ENCODE results near the gene PCGF3. TPM values are rescaled to one million over a fixed set of nuclear protein-coding genes. Genes with fewer than 3 reads are reported as not detected.
A peak's percentile ranks its signal among the peaks of the same experiment; 100 is the strongest.
"Not testable (repeated sequence)": the region's sequence is repeated elsewhere in the genome, so short reads cannot be mapped to it uniquely, and the experiment has no call there.

Gene PCGF3
- polyA plus RNA-seq, 10 donors = 39.9 to 81.1 (median 52.4) TPM

DNA sequence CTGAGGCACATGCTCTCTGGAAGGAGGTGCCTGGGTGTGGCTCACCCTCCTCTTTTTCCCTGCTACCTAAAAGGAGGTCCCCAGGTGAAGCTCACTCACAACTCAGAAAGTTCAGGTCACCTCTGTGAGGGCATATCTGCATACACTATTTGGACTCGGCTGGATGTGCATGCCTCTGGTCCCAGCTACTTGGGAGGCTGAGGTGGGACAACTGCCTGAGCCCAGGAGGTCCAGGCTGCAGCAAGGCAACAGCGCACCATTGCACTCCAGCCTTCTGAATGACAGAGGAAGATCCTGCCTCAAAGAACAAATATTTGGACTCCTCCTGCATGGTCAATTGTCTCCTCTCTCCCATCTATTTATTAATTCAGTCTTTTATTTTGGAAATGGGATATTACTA lies 73.9 kb downstream of the PCGF3 start:
- DNase-seq = no peak

DNA sequence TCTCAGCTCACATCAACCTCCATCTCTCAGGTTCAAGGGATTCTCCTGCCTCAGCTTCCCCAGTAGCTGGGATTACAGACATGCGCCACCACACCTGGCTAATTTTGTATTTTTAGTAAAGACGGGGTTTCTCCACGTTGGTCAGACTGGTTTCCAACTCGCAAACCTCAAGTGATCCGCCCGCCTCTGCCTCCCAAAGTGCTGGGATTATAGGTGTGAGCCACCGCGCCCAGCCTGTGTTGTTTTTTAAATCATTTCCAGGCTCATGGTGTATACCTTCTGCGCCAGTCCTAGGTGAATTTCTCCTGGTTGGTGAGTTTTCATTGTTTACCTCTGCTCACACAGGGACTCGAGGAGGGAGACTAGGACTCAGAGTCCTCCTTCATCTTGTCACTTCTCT lies 74.6 kb downstream of the PCGF3 start:
- not testable (repeated sequence) for DNase-seq

DNA sequence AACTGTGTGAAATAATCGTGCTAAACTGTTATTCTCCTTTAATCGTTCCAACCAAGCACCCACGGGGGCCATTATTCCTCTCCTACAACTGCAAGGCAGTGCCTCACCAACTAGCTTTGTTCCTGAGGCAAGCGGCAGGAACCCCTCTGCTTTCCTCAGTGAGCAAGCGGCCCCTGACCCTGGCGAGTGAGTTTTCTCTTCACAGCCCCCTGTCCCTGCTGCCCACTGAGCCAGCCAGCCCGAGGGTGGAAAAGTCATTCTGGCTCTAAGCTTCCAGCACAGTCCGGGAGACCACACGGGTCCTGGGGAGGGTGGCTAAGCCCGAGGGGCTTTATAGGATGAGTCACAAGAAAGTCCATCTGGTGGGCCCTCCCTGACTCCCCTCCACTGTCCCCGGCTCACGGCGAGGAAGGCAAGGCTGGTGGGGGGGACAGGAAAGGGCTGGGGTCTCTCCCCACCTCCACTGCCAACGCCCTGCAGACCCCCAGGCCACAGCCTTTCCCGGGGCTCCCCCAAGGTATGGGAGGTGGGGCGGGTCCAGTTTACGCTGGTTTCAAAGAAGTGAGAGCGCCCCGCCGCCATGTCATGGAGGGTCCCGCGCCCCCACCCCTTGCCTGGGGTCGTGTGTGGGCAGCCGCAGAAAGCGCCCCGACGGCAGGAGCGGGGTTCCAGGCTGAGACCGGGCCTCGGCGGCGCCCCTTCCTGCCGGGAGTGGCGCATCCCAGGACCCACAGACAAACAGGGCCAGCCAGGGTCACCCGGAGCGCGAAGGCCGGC lies 75.3 kb downstream of the PCGF3 start:
- no peak for DNase-seq

DNA sequence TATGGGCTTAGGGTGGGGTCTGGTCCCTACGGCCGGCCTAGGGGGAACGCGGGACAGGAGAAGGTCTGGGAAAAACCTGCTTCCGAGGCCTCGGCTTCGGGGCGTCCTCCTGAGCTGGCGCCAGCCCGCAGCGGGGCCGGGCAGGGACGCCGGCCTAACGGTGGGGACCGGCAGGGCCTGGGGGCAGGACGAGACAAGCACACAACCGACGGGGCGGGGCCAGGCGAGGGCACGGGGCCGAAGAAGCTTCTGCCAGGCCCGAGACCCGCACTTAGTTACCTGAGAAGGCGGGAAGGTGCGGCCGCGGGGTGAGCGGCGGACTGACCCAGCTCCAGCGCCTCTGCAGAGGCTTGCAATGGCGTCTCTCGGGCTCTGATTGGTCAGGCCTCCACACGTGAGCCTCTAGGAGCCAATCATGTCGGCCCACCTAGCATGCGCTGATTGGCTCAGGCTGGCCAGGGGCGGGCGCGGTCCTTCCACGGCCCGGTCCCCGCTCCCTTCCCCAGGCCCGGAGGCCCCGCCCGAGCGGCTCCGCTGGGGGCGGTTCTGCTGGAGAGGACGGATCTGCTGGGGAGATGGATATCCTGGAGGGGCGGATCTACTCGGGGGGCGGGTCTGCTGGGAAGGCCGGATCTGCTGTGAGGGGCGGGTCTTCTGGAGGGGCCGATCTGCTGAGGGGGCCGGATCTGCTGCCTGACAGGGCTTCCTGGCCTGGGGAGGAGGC lies 76.0 kb downstream of the PCGF3 start:
- DNase-seq = peak; percentile 99 to 100 (median 100)

DNA sequence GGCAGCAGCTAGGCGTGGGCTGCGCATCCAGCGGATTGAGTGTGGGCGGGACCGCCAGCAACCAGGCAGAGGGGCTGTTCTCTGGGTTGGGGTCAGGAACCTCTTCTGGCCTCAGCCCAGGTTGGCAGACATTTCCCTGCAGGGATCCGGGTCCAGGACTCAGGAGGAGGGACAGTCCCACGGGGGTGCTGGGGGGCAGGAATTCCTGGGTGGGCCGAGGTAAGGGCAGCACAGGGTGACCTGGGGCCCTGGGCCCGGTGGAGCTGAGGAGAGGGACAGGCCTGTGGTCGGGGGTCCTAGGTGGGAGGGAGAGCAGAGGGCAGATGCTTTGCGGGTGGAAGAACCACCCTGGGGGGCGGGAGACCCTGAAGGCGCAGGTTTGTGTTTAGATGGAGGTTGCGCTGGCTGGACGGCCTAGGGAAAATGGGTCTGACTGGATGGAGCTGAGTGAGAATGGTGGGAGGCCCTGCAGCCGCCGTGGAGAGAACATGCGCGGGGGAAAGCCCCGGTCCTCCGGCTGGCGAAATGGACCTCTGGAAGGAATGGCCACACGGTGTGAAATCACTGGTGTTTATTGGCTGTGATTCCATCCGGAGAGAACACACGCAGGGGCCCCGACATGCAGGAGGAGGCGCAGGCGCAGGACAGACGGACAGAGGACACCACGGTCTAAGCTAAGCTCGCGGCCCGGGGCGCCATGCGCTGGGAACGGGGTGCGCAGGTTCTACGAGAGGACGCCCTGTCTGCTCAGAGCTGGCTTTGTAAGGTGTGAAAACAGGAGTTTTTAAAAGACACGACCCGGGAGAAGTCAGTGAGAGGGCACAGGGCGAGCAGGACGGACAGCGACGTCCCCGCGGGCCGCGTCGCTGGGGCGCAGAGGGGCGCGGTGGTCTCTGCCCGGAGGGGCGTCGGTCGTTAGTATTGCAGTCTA lies 79.0 kb downstream of the PCGF3 start:
- no peak for DNase-seq

DNA sequence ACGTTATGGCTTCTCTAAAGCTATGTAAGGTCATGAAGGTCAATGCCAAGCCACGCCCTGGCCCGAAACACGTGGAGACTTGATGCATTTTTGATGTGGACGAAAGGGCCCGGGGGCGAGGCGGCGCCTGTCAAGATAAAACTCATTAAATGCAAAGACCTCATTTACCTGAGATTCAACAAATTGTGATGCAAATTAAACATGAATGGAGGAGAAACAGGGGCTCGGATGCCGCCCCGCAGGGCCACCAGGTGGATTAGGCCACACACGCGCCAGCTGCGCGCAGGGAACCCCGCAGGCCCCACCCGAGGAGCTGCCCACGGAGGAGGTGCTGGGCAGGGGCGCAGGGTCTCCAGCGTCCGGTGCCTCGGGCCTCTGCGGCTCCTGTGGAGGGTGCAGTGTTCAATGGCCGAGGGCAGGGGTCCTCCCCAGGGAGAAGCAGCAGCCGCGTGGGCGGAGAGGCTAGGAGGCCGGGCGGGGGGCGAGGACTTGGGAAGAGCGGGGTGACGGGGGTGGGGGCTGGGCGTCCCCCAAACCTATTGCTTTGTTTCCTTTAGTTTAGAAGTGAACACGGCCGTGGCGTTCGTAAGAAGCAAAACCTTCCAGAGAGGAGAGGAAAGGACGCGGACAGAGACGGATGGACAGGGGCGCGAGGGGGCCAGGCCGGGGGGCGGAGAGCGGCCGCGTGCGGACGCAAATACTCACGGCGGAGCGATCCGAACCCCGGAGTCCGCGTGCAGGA lies 79.9 kb downstream of the PCGF3 start:
- no peak for DNase-seq

DNA sequence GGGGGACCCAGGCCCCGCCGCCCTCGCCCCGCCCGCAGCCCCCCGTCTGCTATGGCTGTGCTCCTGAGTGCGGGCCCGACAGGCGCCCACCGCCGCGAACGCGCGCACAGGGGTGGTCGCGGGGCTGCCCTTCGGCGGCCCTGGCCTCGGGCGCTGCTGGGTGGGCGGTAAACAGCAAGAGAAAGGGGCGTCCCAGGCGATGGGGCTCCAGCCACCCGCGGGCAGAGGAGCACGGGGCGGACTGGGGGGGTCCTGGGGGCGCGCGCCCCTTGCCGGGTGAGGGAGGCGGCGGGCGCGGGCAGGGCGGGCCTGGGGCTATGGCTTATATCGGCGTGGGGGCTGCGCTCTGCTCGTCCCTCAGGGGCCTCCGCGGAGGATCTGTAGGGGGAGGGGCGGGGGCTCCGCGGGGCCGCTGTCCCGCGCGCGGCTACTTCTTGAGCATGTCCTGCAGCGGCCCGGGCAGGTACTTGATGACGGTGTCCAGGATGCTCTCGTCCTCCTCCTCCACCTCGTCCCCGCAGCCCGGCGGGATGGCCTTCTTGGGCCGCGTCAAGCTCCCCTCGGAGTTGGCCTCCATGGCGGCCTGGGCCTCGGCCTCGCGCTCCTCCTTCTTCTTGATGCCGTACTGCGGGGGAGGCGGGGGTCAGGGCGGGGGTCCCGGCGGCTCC lies 80.6 kb downstream of the PCGF3 start:
- no peak for DNase-seq

DNA sequence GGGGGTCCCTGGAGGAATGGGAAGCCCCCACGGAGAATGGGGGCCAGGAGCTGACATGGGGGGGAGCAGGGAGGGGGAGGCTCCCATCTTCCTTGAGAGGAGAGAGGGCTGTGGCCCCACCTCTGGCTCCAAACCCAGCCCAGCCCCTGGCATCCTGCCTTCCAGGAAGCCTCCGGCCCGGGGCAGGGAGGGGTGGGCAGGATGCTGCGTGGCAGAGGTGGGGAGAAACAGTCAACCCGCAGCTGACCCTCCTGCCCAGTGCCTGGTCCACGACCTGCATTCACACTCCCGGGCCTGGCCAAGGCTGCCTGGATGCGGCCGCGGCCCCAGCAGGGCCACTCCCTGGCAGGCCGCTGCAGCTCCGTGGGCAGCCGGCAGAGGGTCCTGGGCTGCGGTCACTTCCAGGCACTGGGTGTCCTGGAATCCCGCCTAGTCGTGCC lies 81.2 kb downstream of the PCGF3 start:
- DNase-seq = no peak

DNA sequence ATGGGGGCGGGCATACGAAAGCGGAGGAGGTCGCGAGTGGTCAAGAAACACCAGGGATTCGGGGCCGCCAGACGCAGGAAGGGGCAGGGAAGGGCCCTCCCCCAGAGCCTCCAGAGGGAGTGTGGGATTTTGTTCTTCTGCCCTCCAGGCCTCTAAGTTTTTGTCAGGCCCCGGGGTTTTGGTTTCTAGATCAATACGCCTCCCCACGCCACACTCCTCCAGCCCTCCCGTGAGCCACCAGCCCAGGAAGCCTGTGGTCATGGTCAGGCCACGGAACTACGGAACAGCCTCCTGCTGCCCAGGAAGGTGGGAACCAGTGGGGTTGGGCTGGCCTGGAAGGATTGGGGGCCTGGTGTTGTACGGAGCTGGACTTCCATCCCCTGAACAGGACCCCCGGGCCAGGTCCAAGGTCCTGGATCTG lies 81.9 kb downstream of the PCGF3 start:
- DNase-seq = no peak

DNA sequence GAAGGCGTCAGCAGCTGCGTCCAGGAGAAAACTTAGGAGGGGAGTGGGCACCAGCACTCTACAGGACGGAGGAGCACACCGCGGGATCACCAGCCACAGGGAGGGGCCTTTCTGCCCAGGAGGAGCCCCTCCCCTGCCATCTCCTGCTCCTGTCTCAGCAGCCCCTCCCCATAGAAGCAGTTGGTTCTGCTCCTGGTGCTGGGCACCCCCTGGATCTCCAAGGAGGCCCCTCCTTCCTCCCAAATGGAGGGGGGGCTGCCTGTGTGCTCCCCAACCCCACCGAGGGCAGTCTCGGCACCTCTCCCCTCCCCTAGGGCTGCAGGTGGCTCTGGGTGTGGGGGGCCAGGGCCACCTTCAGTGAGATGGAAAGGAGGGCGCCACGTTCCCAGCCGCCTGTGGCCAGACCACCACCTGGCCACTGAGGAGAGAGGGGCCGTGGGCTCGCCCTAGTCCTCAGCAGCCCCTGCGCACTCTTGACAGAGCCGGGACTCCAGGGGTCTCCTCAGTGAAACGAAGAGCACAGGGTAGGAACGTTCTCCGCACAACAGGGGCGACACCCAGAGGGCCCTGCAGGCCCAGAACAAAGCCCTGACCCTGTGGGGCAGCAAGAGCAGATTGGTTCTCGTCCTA lies 82.5 kb downstream of the PCGF3 start:
- DNase-seq = no peak

DNA sequence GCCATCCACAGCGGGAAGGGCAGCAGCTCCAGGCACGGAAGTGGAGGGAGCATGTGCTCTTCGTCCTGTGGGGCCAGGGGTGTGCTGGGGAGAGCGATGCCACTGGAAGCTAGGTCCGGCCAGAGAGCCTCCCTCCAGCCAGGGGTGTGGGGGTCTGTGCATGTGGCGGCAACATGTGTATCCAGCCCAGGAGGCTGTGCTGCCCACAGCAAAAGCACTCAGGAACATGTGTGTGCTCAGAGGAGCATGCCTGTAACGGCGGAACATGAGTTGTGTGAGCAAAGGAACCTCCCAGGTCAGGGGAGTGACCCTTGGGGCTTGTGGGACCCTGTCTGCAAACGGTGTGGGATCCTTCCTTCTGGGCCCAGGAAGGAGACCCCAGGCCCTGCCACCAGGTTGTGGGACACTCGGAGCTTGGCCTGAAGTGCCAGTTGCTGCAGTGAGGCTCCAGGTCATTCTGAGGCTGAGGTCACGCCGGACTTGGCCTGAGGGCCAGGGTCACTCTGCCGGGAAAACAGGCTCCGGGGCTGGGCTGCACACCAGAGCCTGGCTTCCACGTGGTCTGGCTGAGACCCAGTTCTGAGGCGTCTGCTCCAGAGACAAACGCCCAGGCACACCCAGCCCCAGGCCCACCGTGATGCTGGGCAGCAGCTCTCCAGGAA lies 83.1 kb downstream of the PCGF3 start:
- DNase-seq = no peak

DNA sequence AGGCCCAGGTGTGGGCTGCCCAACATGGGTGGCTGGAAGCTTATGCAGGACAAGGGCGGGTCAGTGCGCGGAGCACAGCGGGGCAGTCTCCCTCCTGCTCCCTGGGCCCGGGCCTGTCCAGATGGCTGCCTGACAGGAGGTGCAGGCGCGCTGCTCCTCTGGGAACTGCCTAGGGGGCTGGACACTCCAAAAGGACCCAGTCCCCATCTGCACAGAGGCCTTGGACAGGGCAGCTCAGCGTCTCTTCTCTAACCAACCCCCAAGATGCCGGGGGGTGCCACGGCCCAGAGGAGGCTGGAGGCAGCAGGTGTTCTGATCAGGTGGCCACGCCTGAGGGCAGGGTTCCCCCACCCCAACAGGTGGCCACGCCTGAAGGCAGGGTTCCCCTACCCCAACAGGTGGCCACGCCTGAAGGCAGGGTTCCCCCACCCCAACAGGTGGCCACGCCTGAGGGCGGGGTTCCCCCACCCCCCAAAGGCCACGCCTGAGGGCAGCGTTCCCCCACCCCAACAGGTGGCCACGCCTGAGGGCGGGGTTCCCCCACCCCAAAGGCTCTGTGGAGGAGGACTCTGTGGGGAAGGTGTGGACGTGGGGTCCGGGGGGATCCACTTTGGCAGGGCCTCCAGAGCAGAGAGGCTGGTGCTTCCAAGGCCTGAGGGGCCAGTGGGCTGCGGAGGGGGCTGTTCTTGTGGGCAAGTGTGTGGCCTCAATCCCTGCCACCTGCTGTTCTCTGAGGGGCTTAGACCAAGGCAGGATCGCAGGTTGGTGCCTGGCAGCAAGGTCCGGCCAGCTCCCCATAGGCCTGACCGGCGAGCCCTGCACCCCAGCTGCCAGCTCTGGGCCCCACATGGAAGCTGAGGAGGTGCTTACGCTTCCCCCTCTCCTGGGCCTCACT lies 84.2 kb downstream of the PCGF3 start:
- DNase-seq = no peak

DNA sequence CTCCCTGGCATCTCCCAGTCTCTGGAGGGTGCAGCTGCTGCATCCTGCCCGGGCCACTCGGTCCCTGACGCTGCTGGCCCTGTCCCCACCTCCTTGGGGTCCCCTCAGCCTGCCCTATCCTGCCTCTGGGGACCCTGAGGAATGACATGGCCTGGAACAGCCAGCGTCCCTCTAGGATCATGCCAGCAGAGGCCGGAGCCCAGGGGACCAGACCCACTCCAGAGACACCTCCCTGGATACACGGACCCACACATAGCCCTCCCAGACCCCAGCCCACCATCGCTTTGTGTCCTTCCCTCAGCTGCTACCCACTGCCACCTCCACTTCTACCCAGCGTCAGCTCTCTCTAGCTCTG lies 84.8 kb downstream of the PCGF3 start:
- DNase-seq = no peak

DNA sequence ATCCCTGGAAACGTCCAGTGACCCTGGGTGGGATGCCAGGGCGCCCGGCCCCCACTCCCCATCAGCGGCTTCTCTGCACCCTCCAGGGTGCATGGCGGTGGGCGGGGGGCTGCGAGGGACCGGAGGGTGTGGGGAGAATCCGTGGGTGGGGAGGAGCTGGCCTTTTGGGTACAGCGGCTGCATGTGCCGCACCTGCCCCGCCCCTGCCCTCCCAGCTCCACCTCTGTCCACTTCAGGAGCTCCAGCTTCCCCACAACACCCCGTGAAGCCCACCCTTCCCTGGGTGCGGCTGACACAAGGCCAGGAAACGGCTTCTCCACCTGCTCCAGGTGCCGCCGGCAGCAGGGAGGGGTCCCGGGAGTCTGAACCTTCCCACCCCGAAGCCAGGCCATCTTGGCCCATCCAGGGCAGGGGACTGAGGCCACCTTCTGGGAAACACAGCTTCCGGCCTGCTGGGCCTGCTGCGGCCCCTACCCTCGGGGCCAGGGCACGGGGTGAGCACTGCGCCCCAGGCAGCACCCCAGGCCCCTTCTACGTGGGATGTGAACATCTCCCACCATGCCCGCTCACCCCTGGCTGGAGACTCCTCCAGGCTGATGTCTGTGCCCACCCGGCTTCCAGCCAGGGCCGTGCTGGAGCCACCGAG lies 85.7 kb downstream of the PCGF3 start:
- DNase-seq = no peak

DNA sequence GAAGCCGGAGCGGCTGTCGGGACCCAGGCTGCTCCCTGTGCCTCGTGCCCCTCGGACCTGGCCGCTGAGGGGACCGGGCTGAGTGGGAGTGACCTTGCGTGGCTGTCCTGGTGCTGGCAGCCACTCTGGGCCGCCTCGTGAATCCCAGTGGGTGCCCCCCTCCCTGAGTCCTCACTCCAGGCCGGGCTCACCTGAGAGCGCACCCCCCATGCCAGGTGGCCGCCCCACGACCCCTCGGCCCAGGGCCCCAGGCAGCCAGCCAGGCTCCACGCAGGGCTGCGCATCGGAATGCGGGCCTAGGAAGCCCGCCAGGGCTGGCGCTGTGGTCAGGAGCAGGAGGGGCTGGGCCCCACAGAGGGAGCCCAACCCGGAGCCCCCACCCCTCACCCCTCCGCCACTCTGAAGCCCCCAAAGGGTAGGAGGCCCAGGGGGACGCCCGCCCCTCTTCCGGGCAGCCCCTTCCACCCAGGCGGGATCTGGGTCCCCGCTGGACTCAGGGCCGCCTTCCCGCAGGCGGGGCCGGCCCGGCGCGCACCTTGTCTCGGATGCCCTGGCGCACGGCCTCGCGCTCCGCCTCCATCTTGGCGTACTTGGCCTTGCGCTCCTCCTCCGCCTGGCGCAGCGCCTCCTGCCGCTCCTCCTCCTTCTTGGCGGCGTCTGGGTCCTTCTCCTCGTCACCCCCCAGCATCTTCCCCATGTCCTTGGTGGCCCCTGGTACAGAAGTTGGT lies 86.4 kb downstream of the PCGF3 start:
- peak in 2 of 3 donors; percentile 39 to 66 for DNase-seq

DNA sequence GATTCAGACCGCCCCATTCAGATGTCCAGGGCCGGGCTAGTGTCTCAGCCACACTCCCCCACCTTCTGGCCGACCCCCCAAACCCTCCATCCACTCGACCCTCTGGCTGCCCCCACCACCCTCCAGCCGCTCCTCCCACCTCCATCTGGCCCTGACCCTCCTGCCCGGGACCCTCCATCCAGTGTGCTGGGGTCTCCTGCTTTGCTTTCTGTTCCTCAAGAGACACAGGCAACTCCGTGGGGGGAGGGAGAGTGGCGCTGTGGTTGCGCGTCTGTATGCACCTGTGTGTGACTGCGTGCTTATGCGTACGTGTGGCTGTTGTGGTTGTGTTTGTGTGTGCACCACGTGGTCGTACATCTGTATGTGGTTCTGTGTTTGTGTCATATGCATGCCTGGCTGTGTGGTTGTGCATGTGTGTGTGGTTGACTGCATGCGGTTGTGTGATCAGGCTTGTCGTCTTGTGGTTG lies 87.0 kb downstream of the PCGF3 start:
- no peak for DNase-seq

DNA sequence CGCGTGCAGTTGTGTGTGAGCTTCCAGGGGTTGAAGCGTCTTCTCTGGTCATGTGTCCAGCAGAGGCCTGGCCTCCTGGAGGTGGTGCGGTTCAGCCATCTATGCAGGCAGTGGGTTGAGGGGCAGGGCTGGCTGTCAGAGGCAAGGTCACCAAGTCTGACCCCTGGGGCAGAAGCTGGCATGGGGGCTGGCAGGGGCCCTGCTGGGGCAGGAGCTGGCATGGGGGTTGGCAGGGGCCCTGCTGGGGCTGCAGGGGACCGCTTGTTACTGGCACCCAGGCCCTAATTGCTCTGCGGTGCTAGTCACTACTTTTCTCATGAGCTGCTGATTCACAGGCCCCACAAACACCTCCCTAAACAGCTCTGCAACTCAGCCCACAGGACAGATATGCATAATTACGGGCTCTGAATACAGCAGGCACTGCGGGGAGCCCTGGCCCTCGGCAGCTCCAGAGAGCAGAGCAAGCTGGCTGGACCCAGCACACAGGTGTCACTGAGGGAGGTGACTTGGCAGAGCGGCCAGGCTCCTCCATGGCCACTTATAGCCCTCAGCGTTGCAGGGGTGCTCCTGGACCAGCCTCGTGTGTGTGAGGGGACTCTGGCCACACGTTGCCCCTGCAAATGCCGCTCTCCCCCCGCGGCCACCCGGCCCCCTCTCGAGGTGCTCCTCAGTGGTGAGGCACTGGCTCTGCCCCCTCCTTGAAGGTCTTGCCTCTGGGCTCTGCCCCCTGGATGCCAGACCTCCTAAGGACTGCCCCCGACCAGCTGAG lies 87.6 kb downstream of the PCGF3 start:
- no peak for DNase-seq

Measured in muscle of back (tissue), 11 donors.